ENCODE results near the gene COG5.

The COG5 gene

DNA sequence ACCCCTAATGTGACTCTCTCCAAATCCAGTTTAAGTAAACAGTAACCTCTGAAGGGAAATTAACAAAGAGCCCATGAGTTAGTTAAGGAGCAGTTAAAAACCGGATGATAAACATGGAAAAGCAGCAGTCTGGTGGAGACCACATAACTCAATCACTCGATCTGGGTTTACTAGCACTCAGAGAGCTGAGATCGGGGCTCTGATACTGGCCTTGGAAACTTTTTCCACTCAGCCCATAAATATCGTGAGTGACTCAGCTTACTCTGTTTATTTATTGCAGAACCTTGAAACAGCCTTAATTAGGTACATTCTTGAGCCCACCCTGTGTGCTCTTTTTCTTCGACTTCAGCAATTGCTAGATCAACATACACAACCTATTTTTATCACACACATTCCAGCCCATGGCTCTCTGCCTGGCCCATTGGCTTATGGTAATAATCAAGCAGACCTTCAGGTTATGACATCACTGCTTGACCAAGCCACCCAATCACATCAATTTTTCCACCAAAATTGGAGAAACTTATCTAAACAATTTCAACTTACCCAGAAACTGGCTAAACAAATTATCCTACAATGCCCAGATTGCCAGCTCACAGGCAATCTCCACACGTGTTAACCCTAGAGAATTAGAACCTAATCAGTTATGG, 176.0 kb downstream of the COG5 start:
- DNase-seq = no peak

DNA sequence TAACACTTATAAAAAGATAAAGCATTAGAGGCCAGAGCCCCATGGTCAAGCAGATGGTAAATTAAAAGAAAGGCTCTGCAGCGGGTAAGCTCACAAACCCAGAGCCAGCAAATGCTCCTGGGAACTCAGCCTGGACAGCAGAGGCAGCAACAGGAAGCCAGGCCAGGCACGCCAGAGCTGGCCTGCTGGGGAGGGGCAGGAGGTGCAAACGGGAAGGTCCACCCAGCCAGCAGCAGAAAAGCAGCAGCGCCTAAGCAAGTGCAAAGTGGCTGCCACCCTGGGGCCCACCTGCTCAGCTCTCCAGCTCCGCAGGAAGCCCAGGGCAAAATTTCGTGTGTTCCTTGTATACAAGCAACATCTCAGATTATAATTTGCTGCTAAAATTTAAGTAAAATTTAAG, 176.6 kb downstream of the COG5 start:
- no peak for DNase-seq

DNA sequence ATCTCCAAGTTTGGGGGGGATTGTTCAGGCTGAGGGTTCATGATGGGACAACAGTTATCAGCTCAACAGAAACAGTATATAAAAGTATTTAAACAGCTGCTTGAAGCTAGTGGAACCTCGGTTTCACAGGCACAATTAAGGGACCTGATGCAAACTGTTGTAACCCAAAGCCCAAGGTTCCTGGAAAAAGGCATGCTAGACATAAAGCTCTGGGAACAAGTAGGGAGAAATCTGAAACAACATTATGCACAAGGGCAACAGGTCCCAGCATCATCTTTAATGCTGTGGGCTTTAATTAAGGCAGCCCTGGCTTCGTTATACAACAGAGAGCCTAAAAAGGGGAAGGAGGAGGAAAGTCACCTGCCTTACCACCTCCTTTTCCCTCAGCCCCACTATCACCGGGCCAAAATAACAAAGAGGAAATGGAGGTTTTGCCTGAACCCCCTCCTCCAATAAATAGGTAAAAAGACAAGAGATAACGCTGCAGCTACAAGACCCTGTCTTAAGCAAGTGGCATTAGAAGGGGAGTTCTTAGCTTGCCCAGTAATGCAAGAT, 177.1 kb downstream of the COG5 start:
- DNase-seq = no peak

DNA sequence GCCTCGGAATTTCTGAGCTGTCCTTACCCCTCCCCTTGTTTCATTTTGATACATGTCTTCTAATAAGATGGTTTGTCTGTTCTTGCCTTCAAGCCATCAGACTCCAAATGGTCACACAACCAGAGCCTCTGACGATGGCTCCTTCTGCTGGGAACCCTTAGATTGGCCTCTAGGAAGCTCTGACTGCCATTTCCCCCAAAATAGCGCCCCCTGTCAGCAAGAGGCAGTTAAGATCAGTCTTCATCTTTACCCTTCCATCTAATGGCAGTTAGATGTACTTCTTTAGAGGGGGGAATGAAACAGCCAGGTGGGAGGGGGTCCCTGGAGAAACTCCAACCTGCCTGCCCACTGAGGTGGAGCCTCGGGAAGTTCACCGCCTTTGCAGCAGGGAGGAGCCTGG, 179.7 kb downstream of the COG5 start:
- DNase-seq = no peak

DNA sequence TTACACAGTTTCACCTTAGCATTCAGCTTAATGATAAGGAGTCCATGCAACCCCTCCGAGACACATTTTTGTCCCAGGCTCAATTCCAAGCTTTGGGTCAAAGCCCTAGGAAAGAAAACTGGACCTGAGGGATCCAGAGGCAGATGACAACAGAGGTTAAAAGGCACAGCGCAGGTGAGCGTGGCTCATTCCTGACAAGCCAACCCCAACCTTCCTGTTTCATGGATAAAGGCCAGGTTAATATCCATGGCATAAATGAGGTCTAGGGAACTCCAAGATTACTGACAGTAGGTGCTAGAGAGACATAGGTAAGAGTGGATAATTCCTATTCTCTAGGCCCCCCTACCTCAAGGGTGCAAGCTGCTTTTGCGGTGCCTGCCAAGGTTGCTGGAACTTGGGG, 180.5 kb downstream of the COG5 start:
- DNase-seq = no peak

DNA sequence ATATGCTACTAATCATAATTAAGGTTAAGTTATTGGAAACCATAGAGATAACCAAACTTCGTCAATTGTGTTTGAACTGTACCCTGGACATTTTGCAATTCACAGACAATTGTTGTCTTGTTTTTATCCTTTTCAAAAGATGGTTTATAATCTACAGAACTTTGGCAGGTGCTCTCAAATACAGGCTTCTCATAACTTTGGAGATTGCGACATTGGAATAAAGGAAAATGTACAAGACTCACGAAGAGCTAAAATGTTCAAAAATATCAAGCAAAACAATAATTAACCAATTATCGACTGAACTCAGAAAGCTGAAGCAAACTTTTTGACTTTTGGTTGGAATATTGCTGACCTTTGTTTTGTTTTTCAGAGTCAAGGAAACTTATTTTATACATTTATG, 182.3 kb downstream of the COG5 start:
- no peak for DNase-seq

DNA sequence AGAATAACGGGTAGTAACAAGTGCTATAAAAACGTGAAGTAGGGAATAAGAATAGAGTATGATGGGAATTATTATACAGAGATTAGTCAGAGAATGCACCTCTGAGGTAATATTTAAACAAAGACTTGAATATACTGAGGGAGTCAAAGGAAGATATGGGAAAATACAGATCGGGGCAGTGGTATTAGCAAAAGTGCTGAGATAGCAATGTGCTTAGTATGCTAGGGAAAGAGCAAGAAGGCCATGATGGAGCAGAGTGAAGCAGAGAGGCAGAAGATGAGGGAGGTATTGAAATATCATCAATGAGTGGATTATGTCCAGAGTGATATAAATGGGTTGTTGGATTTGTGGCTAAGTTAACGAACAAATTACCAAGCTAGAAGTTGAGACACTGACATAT, 190.4 kb downstream of the COG5 start:
- DNase-seq = no peak

DNA sequence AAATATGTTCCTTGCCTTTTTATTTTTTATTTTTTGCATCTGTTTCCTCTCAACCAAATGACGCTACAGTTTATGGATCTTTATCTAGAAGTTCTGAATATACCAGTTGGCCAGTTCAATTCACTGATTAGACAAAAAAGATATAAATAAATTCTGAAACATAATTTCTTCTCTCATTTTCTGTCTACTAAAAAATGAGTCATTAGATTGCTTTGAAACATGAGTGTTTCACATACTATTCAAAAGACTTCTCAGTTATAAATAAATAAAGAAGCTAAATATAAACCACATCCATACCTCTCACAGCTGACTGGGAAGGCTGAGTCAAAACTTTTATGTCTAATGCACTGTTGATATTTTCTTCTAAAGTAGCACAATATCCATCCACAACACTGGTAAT, 191.4 kb downstream of the COG5 start:
- DNase-seq = no peak

DNA sequence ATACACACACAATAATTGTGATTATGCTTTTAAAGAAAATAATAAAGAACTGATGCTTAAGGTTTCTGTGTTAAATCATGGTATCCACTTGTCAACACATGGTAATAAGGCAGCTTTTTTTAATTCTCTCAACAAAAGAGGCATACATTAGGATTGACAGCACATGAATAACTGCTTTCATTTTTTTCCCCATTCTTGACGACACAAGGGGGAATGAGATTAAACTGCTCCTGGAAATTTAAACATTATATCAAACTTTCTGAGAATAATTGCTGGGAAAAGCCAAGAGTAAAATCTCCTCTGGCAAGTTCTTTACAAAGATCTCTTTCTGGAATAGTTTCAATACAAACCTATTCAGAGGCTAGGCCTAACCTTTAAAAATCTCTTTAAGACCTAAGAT, 192.9 kb downstream of the COG5 start:
- no peak for DNase-seq

DNA sequence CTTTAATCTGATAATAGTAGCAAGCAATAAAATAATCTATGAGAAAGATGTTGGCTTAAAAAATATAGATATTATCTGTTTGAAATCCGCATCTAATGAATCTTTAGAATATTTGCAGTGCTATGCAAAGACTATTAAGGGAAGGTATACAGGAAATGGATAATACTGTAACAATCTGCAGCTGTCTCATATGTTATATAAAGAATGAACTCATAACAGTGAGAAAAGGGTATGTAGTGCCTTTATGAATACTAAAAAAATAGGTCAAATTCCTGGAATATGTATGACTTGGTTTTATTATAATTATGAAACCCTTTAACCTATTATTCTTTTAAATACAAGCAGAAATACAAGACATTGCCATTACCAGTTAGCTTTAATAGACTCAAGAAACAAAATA, 198.9 kb downstream of the COG5 start:
- no peak for DNase-seq

DNA sequence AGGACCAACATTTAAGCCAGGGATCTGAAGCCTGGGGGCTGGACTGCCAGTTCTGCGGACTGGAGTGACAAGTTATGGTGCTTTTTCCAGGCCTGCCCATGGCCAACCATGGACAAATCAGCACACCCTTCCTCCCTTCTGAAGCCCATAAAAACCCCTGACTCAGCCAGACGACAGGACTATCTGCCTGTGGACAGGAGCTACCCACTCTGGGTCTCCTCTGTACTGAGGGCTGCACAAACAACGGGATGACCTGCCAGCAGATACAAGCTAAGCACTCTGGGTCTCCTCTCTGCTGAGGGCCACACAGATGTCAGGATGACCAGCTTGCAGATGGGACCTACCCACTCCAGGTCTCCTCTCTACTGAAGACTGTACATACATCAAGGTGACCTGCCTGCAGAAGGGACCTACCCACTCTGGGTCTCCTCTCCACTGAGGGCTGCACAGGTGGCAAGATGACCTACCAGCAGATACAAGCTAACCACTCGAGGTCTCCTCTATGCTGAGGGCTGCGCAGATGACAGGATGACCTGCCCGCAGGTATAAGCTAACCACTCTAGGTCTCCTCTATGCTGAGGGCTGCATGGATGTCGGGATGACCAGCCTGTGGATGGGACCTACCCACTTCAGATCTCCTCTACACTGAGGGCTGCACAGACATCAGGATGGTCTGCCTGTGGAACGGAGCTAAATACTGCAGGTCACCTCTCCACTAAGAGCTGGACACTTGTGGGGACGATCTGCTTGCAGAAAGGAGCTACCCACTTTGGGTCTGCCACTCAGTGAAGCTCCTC, 204.0 kb downstream of the COG5 start:
- DNase-seq = no peak

DNA sequence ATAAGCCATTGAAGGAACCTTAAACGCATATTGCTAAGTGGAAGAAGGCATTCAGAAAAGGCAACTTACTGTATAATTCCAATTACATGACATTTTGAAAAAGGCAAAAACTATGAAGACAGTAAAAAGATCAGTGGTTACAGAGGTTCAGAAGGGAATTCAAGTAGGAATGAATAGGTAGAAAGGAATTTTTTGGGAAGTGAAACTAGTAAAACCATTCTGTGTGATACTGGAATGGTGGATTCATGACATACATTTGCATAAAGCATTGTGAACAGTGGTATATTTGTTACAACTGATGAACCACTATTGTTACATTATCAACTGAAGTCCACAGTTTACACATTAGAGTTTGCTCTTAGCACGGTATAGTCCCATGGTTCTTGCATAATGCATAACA, 208.1 kb downstream of the COG5 start:
- no peak for DNase-seq

DNA sequence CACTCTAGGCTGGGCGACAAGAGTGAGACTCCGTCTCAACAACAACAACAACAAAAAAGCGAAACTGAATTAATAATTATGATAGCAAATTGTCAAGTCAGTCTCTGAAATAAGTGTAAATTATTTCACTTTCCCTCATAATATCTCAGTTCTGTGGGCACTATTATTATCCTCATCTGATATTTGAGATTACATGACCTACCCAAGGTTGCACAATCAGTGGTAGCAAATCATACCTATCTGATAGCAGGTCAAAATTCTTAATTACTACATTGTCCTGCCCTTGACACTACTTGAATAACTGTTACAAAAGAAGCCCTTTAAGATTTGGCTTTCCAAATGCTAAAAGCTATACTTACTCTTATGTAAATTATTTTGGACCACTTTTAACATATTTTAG, 209.1 kb downstream of the COG5 start:
- no peak for DNase-seq

DNA sequence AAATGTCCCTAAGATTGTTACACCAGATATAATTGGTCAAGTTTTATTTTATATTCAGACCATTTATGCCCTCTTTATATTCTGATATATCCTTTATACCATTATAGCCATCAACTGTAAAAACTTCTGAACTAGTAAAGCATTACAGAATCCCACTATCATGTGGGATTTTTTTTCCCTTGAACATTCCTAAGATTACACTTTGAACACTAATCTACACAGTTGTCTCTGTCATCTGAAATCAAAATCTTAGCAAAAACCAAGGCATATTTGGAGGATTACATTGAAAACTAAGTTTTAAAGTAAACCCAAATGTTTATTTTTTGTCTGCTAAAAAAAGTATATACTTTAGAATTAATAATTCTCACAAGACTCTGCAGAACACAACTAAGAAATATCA, 210.0 kb downstream of the COG5 start:
- DNase-seq = no peak

DNA sequence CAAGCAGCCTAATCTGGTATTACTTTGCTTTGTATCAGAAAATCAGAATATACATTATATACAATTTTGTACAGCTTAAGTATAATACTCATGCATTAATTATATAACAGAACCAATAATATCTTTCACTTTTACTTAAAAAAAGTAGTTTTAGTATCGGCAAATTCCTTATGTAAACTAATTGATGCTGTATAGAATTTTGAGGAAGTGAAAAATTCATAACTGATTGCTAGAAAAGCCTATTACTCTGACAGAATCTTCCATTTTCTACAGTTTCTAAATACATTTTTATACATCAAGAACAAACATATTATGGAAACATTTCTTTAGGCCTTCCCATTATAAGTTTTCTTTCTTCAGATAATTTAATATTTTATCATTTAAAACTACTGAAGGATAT, 217.8 kb downstream of the COG5 start:
- no peak for DNase-seq

DNA sequence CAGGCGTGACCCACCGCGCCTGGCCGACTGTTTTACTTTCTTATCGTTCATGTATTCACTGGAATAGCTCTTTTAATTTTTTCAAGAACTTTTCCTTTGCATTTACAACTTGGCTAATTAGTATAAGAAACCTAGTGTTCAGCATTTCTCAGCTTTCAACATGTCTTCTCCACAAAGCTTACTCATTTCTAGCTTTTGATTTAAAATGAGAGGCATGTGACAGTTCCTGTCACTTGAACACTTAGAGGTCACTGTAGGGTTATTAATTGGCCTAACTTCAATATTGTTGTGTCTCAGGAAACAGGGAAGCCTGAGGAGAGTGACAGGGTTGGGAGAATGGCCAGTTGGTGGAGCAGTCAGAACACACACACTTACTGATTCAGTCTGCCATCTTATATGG, 218.9 kb downstream of the COG5 start:
- no peak for DNase-seq

DNA sequence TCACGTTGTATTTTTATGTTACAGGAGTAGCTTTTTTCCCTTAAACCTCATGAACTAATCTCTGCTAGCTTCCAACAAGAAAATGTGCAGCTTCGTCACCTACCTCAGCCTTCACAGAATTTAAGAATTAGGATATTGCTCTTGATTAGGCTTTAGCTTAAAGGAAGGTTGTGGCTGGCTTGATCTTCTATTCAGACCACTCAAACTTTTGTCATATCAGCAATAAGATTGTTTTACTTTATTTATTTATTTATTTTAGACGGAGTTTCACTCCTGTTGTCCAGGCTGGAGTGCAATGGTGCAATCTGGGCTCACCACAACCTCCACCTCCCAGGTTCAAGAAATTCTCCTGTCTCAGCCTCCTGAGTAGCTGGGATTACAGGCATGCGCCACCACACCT, 219.4 kb downstream of the COG5 start:
- no peak for DNase-seq

DNA sequence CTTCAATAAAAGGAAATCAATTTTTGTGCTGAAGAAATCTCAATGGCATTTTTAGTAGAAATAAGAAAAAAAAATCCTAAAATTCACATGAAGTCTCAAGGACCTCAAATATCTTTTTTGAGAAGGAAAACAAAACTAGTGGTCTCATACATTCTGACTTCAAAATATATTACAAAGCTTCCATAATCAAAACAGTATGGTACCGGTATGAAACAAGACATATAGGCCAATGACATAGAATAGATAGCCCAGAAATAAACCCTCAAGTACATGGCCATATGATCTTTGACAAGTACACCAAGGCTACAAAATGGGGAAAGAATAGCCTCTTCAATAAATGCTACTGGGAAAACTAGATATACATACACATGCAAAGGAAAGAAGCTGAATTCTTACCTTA, 225.6 kb downstream of the COG5 start:
- no peak for DNase-seq

DNA sequence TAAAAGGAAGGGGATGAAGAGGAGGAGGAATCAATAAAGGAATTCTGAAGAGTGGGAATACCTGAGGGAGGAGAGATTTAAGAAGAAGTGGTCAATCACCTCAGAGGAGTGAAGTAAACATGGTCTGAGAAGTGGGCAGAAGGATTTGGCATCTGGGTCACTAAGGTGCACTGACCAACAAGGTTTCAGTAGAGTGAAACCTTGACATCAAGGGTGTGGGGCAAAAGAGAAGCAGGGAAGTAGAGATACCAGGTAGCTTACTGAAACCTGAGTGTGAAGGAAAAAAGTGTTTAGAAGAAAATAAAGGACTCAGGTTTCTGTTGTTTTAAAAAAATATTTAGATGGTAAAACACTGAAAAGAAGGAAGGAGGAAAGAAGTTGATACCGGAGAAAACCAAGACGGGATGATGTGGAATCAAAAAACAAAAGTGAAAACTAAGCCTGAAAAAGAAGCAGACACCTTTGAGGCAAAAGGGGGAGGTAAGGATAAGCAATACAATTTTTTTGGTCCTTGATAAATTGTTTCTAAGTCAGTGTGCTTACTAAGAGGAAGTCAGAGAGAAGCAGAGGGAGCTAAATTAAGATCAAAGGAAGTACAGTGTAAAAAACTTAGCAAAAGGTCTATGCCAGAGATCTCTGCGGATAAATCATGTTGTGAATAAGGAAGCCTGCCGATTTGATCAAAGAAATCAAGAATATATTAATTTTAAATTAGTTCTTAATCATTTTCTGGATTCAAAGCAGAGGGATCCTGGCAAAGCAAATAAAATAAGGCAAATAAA, 231.0 kb downstream of the COG5 start:
- DNase-seq = no peak

DNA sequence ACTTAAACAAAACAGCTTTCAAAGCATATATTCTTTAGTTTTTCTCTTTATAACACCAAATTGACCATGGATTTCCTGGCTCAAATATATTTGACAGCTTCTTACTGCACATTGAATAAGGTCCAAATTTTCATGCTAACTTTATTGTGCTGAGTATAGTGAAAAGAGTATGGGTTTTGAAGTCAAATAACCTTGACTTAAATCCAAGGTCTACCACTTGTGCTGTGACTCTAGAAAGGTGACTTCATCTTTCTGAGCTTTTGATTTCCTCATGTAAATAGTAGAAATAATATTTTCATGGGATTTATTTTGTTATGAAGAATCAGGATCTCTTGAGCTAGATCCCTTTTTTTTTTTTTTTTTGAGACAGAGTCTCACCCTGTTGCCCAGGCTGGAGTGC, 233.2 kb downstream of the COG5 start:
- DNase-seq = no peak

DNA sequence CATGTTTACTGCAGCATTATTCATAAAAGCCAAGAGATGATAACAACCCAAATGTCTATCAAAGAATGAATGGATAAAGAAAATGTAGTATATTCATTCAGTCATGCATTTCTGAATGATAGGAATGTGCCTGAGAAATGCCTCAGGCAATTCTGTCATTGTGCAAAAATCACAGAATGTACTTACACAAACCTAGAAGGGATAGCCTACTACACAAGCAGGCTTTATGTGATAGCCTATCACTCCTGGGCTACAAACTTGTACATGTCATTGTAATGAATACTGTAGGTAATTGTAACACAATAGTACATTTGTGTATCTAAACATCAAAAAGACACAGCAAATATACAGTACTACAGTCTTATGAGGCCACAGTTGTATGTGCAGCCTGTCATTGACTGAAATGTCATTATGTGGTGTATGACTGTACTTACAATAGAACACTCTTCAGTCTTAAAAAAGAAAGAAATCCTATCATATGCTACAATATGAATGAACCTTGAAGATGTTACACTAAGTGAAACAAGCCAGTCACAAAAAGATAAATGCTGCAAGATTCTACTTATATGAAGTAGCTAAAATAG, 235.6 kb downstream of the COG5 start:
- DNase-seq = no peak

DNA sequence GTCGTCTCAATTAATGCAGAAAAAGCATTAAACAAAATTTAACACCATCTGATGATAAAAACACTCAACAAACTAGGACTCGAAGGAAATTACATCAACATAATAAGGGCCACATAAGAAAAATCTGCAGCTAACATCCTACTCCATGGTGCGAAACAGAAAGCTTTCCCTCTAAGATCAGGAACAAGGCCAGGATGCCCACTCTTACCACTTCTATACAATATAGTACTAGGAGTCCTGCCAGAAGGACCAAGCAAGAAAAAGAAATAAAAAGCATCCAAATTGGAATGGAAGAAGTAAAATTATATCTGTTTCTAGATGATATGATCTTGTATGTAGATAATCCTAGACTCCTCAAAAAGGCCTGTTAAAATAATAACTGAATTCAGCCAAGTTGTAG, 237.7 kb downstream of the COG5 start:
- no peak for DNase-seq

DNA sequence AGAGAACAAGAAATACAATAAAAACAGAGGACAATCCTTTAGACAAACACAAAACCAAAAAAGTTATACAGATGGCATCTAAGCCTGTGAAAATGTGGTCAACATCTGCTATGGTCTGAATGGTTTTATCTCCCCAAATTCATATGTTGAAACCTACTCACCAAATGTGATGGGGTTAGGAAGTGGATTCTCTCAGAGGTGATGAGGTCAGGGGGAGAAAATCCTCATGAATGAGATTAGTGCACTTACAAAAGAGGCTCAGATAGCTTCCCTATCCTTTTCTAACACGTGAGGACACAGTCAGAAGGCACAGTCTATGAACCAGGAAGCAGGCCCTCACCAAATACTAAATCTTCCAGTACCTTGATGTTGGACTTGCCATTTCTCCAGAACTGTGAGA, 241.7 kb downstream of the COG5 start:
- no peak for DNase-seq

Data from activated T-cell treated with anti-CD3 and anti-CD28 coated beads, Interleukin-2, amount 50 U/mL, for 48 hours (primary cell).